Mesendoderm (in vitro differentiated cells): ENCODE data around the gene BRWD1.

ENCODE experiments used
- DNase-seq: peaks from one replicate; pipeline ENCODE4 v3.0.0; 2013
- H2AK5ac ChIP-seq: 2 replicates; pipeline ENCODE4 v1.6.1; 2013; ENCODE audit warnings: low read length, inconsistent platforms
- H2BK120ac ChIP-seq: 2 replicates; pipeline ENCODE4 v1.6.1; 2013; ENCODE audit warnings: low read depth, mild to moderate bottlenecking, low read length, moderate library complexity, mixed read lengths
- H2BK15ac ChIP-seq: replicated peaks from 2 replicates; pipeline ENCODE4 v1.6.1; 2013; ENCODE audit warnings: low read depth, mild to moderate bottlenecking, moderate library complexity
- H2BK5ac ChIP-seq: 2 replicates; pipeline ENCODE4 v1.6.1; 2013; ENCODE audit warnings: low read length, inconsistent platforms
- H3K18ac ChIP-seq: 2 replicates; pipeline ENCODE4 v1.6.1; 2013; ENCODE audit warnings: mild to moderate bottlenecking, low read length, mixed read lengths
- H3K23ac ChIP-seq: one replicate; pipeline ENCODE4 v1.6.1; 2013; ENCODE audit warnings: low read length
- H3K27ac ChIP-seq: 2 replicates; pipeline ENCODE4 v1.5.1; 2013; ENCODE audit warnings: low read depth, mild to moderate bottlenecking, inconsistent platforms, low read length, moderate library complexity
- H3K27me3 ChIP-seq: 2 replicates; pipeline ENCODE4 v1.6.1; 2013; ENCODE audit warnings: low read length, control low read depth, mild to moderate bottlenecking, inconsistent platforms; ENCODE audit not compliant: insufficient read depth, poor library complexity
- H3K36me3 ChIP-seq: 2 replicates; pipeline ENCODE4 v1.6.1; 2013; ENCODE audit warnings: low read length, inconsistent platforms; ENCODE audit not compliant: control insufficient read depth, insufficient read depth
- H3K4ac ChIP-seq: one replicate; pipeline ENCODE4 v1.6.1; 2013; ENCODE audit warnings: low read depth, mild to moderate bottlenecking, low read length, moderate library complexity
- H3K4me1 ChIP-seq: 2 replicates; pipeline ENCODE4 v1.6.1; 2013; ENCODE audit warnings: low read depth, low read length, inconsistent platforms; ENCODE audit not compliant: control insufficient read depth
- H3K4me2 ChIP-seq: 2 replicates; pipeline ENCODE4 v1.6.1; 2013; ENCODE audit warnings: low read length
- H3K4me3 ChIP-seq: 2 replicates; pipeline ENCODE4 v1.5.1; 2013; ENCODE audit warnings: mild to moderate bottlenecking, low read length
- H3K56ac ChIP-seq: one replicate; pipeline ENCODE4 v1.6.1; 2013; ENCODE audit warnings: low read length
- H3K79me1 ChIP-seq: 2 replicates; pipeline ENCODE4 v1.6.1; 2013; ENCODE audit warnings: low read length, inconsistent platforms
- H3K79me2 ChIP-seq: 2 replicates; pipeline ENCODE4 v1.6.1; 2013; ENCODE audit warnings: mild to moderate bottlenecking, low read length; ENCODE audit not compliant: control insufficient read depth, insufficient read depth
- H3K9ac ChIP-seq: 2 replicates; pipeline ENCODE4 v1.6.1; 2013; ENCODE audit warnings: low read length, inconsistent platforms
- H4K5ac ChIP-seq: one replicate; pipeline ENCODE4 v1.6.1; 2013; ENCODE audit warnings: low read length
- H4K8ac ChIP-seq: one replicate; pipeline ENCODE4 v1.6.1; 2013; ENCODE audit warnings: low read depth, mild to moderate bottlenecking, control low read depth, low read length, moderate library complexity
- WGBS: extraction: QIAGEN DNeasy Blood & Tissue Kit; methylation state at CpG from one replicate; pipeline ENCODE4 v1.1.7; 2013; ENCODE audit warnings: low lambda C conversion rate, missing lambda C conversion rate; ENCODE audit not compliant: insufficient coverage; ENCODE audit errors: extremely low coverage; 5-methylcytosine and 5-hydroxymethylcytosine counted together

The BRWD1 gene

DNA sequence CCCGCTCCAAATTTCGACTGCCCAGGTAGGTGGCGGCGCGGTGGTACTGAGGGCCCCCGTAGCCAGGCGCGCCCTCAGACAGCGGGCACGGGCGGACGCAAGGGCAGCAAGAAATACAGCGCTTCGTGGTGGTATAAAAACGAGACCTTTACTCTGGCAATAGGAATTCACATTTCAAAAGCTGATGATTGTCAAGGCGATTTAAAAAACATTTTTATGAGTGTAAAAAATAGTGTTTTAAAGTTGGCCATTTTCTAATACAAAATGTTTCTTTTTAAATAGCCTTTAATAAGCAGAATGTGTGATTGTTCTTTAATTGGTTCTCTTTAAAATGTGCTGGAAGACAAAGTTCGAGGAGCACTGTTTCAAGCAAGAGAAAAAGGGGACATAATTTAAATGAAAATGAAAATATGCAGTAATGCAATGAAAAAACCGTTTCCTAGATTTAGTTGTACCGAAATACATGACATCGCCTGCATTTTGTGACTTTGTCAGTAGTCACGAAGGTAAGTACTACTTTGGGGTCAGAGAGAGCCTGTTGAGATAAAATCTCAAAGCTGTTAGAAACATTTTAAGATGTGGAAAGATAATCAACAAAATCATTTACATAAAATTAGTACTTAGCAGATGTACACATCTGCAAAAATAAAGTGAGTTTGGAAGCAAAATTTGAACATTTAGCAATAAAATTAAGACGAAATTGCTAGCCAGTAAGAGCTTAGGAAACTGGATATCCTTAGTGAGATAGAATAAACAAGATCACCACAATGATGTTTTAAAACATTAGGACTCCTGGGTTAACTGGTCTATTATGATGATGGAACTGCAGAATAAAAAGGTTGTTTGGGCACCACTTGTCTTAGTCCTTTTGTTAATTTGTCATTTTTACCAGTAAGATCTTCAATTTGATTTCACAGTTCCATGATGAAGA is 129.1 kb downstream of the BRWD1 start:
- Histone ChIP-seq H2BK15ac (no peak overlapping the region), H3K4me3 (peak overlapping the region; percentile 66), H3K23ac (no peak overlapping the region), H4K8ac (no peak overlapping the region), H3K27ac (peak overlapping the region; percentile 25), H2BK120ac (no peak overlapping the region), H3K79me2 (peaks cover 5% of the 10 kb centered on the region), H4K5ac (no peak overlapping the region), H3K27me3 (no peaks in the 10 kb centered on the region), H3K4me1 (peaks cover 2% of the 10 kb centered on the region), H2BK5ac (no peak overlapping the region), H3K18ac (no peak overlapping the region), H3K9ac (peak overlapping the region; percentile 95), H3K36me3 (no peaks in the 10 kb centered on the region), H2AK5ac (no peak overlapping the region), H3K4me2 (peak overlapping the region; percentile 74), H3K56ac (peak overlapping the region; percentile 95), H3K4ac (no peak overlapping the region), H3K79me1 (peaks cover 5% of the 10 kb centered on the region)
- DNase-seq = peak; percentile 10
- no CpG with 5 or more reads among the region's 22 CpGs for WGBS

DNA sequence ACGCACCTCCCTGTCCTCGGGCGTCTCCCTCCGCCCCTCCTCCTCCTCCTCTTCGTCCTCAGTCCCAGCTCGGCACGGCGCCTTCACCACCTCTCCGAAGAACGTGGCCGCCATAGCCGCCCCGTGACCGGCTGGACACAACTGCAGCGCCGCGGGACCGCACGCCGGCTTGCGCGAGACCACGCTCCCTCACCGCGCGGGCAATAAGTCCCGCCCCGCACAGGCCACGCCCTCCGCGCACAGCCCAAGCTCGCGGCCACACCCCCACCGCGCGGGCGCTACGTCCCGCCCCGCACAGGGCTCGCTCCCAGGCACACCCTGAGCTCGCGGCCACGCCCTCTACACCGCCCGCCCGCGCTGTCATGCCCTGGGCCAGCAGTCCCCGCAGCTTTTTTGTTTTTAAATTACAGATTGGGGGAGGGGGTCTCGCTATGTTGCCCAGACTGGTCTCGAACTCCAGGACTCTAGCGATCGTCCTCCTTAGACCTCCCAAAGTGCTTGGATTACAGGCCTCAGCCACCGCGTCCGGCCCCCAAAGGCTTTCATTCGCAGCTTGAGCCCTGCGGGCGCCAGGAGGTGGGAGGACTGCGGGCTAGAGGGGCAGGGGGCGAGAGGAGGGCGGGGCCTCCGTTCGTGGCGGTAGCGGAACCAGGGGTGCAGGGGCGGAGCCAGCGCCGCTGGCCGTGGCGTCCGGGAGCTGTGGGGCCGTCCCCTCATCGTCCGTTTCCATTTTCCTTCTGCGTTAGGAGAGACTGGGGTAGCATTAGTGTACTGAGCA is 130.0 kb downstream of the BRWD1 start, which contains the start of gene PSMG1:
PSMG1 (minus strand) TSS at position 180 of the 778 bp plus-strand sequence; CDS start at position 114, 66 bp downstream.
- Histone ChIP-seq H2AK5ac (no peak within 1 kb of the TSS), H3K4me1 (peaks cover 2% of the 10 kb centered on the region), H3K36me3 (no peaks in the 10 kb centered on the region), H3K4me2 (peak within 1 kb of the TSS; percentile 99), H3K56ac (peak within 1 kb of the TSS; percentile 95), H3K4me3 (peak within 1 kb of the TSS; percentile 87), H3K9ac (peak within 1 kb of the TSS; percentile 95), H3K23ac (peak within 1 kb of the TSS; percentile 48), H4K8ac (no peak within 1 kb of the TSS), H3K27ac (peak within 1 kb of the TSS; percentile 25), H3K27me3 (no peaks in the 10 kb centered on the region), H2BK120ac (no peak within 1 kb of the TSS), H3K4ac (no peak within 1 kb of the TSS), H2BK15ac (no peak within 1 kb of the TSS), H3K79me2 (peaks cover 5% of the 10 kb centered on the region), H3K79me1 (peaks cover 5% of the 10 kb centered on the region), H2BK5ac (no peak within 1 kb of the TSS), H4K5ac (no peak within 1 kb of the TSS), H3K18ac (peak within 1 kb of the TSS; percentile 33)
- WGBS = no CpG with 5 or more reads among the region's 76 CpGs
- DNase-seq = peak; percentile 96

DNA sequence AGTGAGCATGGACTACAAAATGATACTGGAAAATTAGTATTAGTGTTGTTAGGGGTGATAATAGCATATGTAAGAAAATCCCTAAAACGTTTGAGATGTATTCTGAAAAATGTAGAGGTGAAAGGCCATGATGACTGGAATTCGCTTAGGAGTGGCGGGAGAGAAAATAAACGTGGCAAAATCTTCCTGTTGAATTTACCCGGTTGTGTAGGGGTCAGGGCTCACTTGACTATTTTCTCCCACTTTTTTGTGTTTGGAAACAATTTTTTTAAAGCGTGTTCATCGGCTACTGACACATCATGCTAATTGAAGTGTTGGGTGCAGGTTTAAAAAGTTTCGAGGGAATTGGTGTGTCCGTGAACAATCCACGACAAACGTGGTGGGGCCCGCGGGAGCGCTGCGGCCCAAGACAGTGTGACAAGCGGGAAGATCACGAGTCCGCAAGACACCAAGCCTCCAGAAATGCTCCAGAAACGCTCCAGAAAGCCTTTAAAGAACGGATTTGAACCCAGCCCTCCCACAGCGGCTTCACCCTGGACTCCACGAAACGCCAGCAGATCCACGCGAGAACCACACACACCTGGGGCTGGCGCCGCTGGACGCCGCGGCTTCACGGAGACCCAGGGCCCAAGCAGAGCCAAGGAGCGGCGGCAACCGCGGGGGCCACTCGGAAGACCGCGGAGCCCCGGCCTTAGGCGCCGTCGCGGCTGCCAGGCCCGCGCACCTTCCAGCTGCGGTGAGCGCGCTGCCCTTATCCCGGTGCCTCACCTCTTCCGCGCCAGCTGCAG is 130.8 kb downstream of the BRWD1 start:
- no CpG with 5 or more reads among the region's 51 CpGs for WGBS
- Histone ChIP-seq H3K56ac (peak overlapping the region; percentile 95), H3K27ac (peak overlapping the region; percentile 25), H2AK5ac (no peak overlapping the region), H3K9ac (peak overlapping the region; percentile 95), H2BK5ac (no peak overlapping the region), H3K36me3 (no peaks in the 10 kb centered on the region), H2BK120ac (no peak overlapping the region), H3K4me1 (peaks cover 2% of the 10 kb centered on the region), H3K4ac (no peak overlapping the region), H3K79me1 (peaks cover 5% of the 10 kb centered on the region), H3K27me3 (no peaks in the 10 kb centered on the region), H3K18ac (peak overlapping the region; percentile 33), H4K5ac (no peak overlapping the region), H3K23ac (peak overlapping the region; percentile 48), H4K8ac (no peak overlapping the region), H3K79me2 (peaks cover 5% of the 10 kb centered on the region), H3K4me3 (peak overlapping the region; percentile 87), H2BK15ac (no peak overlapping the region), H3K4me2 (peak overlapping the region; percentile 99)
- DNase-seq = peak; percentile 41

DNA sequence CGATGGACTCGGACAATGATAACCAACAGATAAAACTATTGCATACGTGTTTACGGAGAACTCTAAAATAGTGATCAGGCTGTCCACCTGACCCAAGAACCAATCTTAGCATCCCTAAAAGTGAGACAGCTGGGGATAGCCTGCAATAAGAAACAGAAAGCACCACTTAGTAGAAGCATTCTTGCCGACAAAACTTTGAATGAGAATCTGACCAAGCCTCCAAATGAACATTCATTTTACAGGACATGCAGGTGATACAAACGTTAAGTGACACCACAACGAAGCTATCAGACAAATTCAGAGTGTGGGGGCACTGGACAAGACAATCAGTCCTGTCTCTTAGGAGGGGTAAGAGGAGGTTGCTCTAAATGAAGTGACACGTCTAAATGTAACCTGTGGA is 131.4 kb downstream of the BRWD1 start:
- no peak overlapping the region for H2BK5ac ChIP-seq
- H4K8ac ChIP-seq = no peak overlapping the region
- no peak overlapping the region for H3K18ac ChIP-seq
- H2BK15ac ChIP-seq = no peak overlapping the region
- no peak overlapping the region for H3K4ac ChIP-seq
- no peaks in the 10 kb centered on the region for H3K36me3 ChIP-seq
- WGBS = no CpG with 5 or more reads among the region's 8 CpGs
- no peak overlapping the region for H3K4me3 ChIP-seq
- H3K4me1 ChIP-seq = peaks cover 2% of the 10 kb centered on the region
- H3K23ac ChIP-seq = no peak overlapping the region
- H3K9ac ChIP-seq = peak overlapping the region; percentile 95
- no peaks in the 10 kb centered on the region for H3K27me3 ChIP-seq
- no peak for DNase-seq
- no peak overlapping the region for H4K5ac ChIP-seq
- no peak overlapping the region for H2BK120ac ChIP-seq
- no peak overlapping the region for H2AK5ac ChIP-seq
- peaks cover 5% of the 10 kb centered on the region for H3K79me1 ChIP-seq
- H3K4me2 ChIP-seq = peak overlapping the region; percentile 99
- peaks cover 5% of the 10 kb centered on the region for H3K79me2 ChIP-seq
- peak overlapping the region; percentile 95 for H3K56ac ChIP-seq
- no peak overlapping the region for H3K27ac ChIP-seq

DNA sequence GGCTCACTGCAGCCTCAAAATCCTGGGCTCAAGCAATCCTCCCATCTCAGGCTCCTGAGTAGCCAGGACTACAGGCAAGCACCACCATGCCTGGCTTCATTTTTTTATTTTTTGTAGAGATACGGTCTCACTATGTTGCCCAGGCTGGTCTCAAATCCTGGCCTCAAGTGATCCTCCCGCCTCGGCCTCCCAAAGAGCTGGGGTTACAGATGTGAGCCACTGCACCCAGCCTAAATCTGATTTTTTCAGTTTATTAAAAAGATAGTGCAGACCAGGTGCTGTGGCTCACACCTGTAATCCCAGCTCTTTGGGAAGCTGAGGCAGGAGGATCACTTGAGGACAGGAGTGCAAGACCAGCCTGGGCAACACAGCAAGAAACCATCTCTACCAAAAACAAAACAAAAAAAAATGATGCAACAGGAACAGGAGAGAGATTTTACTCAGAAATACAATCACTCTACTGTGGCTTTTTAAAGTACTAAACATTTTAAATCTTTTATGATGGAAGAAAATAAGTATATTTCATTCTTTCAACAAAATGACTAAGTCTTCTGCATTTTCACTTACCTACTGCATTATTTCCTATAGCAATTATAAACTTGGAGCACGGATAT is 132.1 kb downstream of the BRWD1 start:
- no peak overlapping the region for H3K4me3 ChIP-seq
- peaks cover 2% of the 10 kb centered on the region for H3K4me1 ChIP-seq
- H2BK15ac ChIP-seq = no peak overlapping the region

More for the DNA sequence above, 132.1 kb downstream of the BRWD1 start:
- no peak overlapping the region for H2BK5ac ChIP-seq
- H4K5ac ChIP-seq = no peak overlapping the region
- H4K8ac ChIP-seq = no peak overlapping the region
- no peak overlapping the region for H3K4me2 ChIP-seq
- no peak overlapping the region for H3K4ac ChIP-seq
- H3K27me3 ChIP-seq = no peaks in the 10 kb centered on the region
- no CpG with 5 or more reads among the region's 4 CpGs for WGBS
- no peak overlapping the region for H2AK5ac ChIP-seq
- H3K79me2 ChIP-seq = peaks cover 5% of the 10 kb centered on the region
- H3K27ac ChIP-seq = no peak overlapping the region
- DNase-seq = no peak
- no peak overlapping the region for H3K23ac ChIP-seq
- H3K79me1 ChIP-seq = peaks cover 5% of the 10 kb centered on the region
- no peaks in the 10 kb centered on the region for H3K36me3 ChIP-seq
- no peak overlapping the region for H3K56ac ChIP-seq
- no peak overlapping the region for H2BK120ac ChIP-seq
- no peak overlapping the region for H3K18ac ChIP-seq
- no peak overlapping the region for H3K9ac ChIP-seq
